Measurements from ENCODE around the gene ALDH1A1. TPM values are rescaled to one million over a fixed set of nuclear protein-coding genes. Genes with fewer than 3 reads are reported as not detected.
"Not testable (repeated sequence)": the region's sequence is repeated elsewhere in the genome, so short reads cannot be mapped to it uniquely, and the experiment has no call there.

Gene ALDH1A1
- total and polyA plus RNA-seq, 2 donors = 33.2 to 67.9 TPM

GRCh38 chr9:72946318-72946717 lies 6.5 kb downstream of the ALDH1A1 start:
- WGBS = 82% methylated on average over 3 of the region's 3 CpGs
- no peaks in the 10 kb centered on the region for H3K4me1 ChIP-seq (ENCODE audit: insufficient read depth)

GRCh38 chr9:72945391-72945790 lies 7.5 kb downstream of the ALDH1A1 start:
- H3K4me1 ChIP-seq (ENCODE audit: insufficient read depth) = no peaks in the 10 kb centered on the region
- H3K36me3 ChIP-seq (ENCODE audit: insufficient read depth) = no peaks in the 10 kb centered on the region
- no peak for DNase-seq (ENCODE audit: extremely low spot score)
- 76% methylated on average over 3 of the region's 3 CpGs for WGBS
- H3K4me3 ChIP-seq (ENCODE audit: low read depth, low read length) = no peak overlapping the region
- no peak overlapping the region for H3K27ac ChIP-seq (ENCODE audit: low read depth)

More at GRCh38 chr9:72946318-72946717, 6.5 kb downstream of the ALDH1A1 start:
- Histone ChIP-seq H3K27ac (ENCODE audit: low read depth) (no peak overlapping the region), H3K36me3 (ENCODE audit: insufficient read depth) (no peaks in the 10 kb centered on the region), H3K4me3 (ENCODE audit: low read depth, low read length) (no peak overlapping the region)
- DNase-seq (ENCODE audit: extremely low spot score) = no peak

DNA sequence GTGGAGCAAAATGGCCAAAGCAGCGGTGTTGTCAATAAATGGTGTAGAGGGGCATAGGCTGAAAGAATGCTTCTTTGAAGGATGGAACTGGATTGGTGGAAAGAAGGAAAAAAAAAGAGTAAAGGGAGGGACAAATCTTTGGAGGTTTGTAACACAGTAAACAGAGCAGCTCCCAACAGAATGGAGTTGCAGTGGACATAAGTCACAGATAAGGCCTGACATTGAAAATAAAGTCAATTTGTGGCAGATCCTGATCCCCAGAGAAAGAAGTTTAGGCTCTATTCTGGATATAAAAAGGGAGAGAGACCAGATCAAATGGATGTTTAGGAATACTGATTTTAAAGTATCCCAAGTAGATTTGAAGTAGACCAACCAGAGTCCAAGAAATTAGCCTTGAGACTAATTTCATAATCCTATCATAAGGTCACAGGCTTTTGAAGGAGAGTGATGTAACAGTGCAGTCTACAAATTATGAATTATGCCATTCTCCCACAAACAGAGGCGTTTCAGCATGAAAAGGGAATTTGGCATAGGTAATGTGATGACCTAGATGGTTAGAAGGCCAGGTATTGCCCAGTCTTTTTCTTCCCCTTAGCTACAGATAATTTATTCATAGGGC lies 8.9 kb downstream of the ALDH1A1 start:
- Histone ChIP-seq H3K27ac (ENCODE audit: low read depth) (no peak overlapping the region), H3K36me3 (ENCODE audit: insufficient read depth) (no peaks in the 10 kb centered on the region), H3K4me1 (ENCODE audit: insufficient read depth) (no peaks in the 10 kb centered on the region), H3K4me3 (ENCODE audit: low read depth, low read length) (no peak overlapping the region)
- 90% methylated on average over 2 of the region's 2 CpGs for WGBS
- DNase-seq (ENCODE audit: extremely low spot score) = no peak

DNA sequence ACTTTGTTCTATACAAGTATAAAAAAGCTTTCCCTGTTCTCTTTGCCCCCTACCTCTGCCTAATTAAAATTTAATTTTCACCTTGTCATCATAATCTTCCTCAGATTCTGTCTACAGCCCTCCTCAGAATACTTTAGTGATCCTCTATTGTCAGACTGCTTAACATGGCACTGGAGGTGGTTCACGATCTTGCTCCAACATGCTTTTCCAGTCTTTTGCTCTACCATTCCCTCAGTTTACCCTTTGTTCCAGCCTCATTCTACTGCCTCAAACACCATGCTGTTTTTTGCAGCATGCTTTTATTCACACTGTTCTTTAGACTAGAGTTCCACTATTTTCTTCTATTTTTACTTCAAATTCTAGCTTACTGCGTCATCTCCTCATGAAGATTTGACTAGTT lies 10.4 kb downstream of the ALDH1A1 start:
- H3K4me1 ChIP-seq (ENCODE audit: insufficient read depth) = no peaks in the 10 kb centered on the region
- no peak overlapping the region for H3K4me3 ChIP-seq (ENCODE audit: low read depth, low read length)
- 92% methylated on average over 2 of the region's 2 CpGs for WGBS
- H3K27ac ChIP-seq (ENCODE audit: low read depth) = no peak overlapping the region
- DNase-seq (ENCODE audit: extremely low spot score) = no peak
- no peaks in the 10 kb centered on the region for H3K36me3 ChIP-seq (ENCODE audit: insufficient read depth)

- H3K27ac ChIP-seq (ENCODE audit: low read depth); DNase-seq (ENCODE audit: extremely low spot score); H3K4me1 ChIP-seq (ENCODE audit: insufficient read depth); H3K4me3 ChIP-seq (ENCODE audit: low read depth, low read length); H3K36me3 ChIP-seq (ENCODE audit: insufficient read depth): not testable (repeated sequence)
- 97% methylated on average over 6 of the region's 6 CpGs for WGBS
Observed at GRCh38 chr9:72939581-72939980, 13.3 kb downstream of the ALDH1A1 start.

GRCh38 chr9:72937545-72937944 lies 15.3 kb downstream of the ALDH1A1 start:
- no peak overlapping the region for H3K4me3 ChIP-seq (ENCODE audit: low read depth, low read length)
- no peak for DNase-seq (ENCODE audit: extremely low spot score)
- H3K36me3 ChIP-seq (ENCODE audit: insufficient read depth) = no peaks in the 10 kb centered on the region
- H3K4me1 ChIP-seq (ENCODE audit: insufficient read depth) = no peaks in the 10 kb centered on the region
- H3K27ac ChIP-seq (ENCODE audit: low read depth) = no peak overlapping the region
- WGBS = 89% methylated on average over 4 of the region's 4 CpGs

GRCh38 chr9:72936679-72937078 lies 16.2 kb downstream of the ALDH1A1 start:
- DNase-seq (ENCODE audit: extremely low spot score) = no peak
- Histone ChIP-seq H3K36me3 (ENCODE audit: insufficient read depth) (no peaks in the 10 kb centered on the region), H3K27ac (ENCODE audit: low read depth) (no peak overlapping the region), H3K4me3 (ENCODE audit: low read depth, low read length) (no peak overlapping the region), H3K4me1 (ENCODE audit: insufficient read depth) (no peaks in the 10 kb centered on the region)
- WGBS = 82% methylated on average over 2 of the region's 2 CpGs

DNA sequence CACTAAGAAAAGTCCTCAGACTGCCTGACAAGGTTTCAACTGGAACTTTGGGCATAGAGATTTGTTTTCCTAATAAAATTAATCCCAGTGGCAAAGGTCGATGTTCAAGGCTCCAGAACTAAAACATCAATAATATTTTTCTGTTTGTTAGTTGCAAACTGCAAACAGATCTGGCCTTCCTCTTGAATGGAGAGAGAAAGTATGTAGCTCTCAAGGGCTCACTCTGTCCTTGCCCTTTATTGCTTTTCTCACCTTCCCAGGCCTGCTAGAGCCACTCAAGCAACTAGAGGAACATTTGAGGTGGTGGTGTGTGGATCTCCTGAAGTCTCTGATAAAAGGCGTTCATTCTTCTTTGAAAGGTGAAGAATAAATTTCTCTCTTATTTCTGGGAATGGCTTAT lies 16.6 kb downstream of the ALDH1A1 start:
- WGBS = 80% methylated on average over 2 of the region's 2 CpGs
- no peaks in the 10 kb centered on the region for H3K36me3 ChIP-seq (ENCODE audit: insufficient read depth)
- H3K27ac ChIP-seq (ENCODE audit: low read depth) = no peak overlapping the region
- no peak for DNase-seq (ENCODE audit: extremely low spot score)
- no peak overlapping the region for H3K4me3 ChIP-seq (ENCODE audit: low read depth, low read length)
- no peaks in the 10 kb centered on the region for H3K4me1 ChIP-seq (ENCODE audit: insufficient read depth)

GRCh38 chr9:72935595-72935994 lies 17.3 kb downstream of the ALDH1A1 start:
- no peaks in the 10 kb centered on the region for H3K4me1 ChIP-seq (ENCODE audit: insufficient read depth)
- 88% methylated on average over 4 of the region's 4 CpGs for WGBS
- no peak for DNase-seq (ENCODE audit: extremely low spot score)
- H3K4me3 ChIP-seq (ENCODE audit: low read depth, low read length) = no peak overlapping the region
- no peaks in the 10 kb centered on the region for H3K36me3 ChIP-seq (ENCODE audit: insufficient read depth)
- H3K27ac ChIP-seq (ENCODE audit: low read depth) = no peak overlapping the region

DNA sequence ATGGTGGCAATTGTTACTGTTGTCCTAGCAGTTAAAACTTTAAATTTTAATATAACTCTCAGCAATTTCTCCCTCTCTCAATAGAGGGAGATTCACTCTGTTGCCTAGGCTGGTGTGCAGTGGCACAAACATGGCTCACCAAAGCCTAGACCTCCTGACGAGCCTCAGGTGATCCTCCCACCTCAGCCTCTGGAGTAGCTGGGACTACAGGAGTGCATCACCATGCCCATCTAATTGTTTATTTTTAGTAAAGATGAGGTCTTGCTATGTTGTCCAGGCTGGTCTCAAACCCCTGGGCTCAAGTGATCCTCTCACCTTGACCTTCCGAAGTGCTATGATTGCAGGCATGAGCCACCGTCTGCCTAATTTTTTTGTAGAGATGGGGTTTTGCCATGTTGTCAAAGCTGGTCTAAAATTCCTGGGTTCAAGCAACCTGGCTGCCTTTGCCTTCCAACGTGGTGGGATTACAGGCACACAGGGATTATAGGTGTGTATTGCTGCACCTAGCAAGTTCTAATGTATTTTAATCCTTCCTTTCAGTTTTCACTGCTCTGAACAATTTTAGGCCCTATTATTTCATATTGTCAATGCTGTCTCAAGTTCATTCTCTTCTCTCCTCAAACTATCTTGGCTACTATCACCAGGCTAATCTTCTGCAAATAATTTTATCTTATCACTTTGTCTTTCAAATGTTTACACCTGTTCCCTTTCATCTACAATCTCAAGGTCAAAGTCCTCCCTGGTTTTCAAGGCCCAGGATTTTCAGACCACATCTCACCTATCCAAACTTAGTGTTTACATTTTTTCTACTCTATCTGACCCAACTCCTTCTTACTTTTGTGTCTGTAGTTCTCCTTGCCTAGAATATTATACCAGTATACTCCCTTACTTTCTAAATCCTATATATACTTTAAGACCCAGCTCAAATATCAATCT lies 18.9 kb downstream of the ALDH1A1 start:
- Histone ChIP-seq H3K27ac (ENCODE audit: low read depth) (no peak overlapping the region), H3K36me3 (ENCODE audit: insufficient read depth) (no peaks in the 10 kb centered on the region), H3K4me3 (ENCODE audit: low read depth, low read length) (no peak overlapping the region), H3K4me1 (ENCODE audit: insufficient read depth) (no peaks in the 10 kb centered on the region)
- no peak for DNase-seq (ENCODE audit: extremely low spot score)
- 93% methylated on average over 4 of the region's 4 CpGs for WGBS

DNA sequence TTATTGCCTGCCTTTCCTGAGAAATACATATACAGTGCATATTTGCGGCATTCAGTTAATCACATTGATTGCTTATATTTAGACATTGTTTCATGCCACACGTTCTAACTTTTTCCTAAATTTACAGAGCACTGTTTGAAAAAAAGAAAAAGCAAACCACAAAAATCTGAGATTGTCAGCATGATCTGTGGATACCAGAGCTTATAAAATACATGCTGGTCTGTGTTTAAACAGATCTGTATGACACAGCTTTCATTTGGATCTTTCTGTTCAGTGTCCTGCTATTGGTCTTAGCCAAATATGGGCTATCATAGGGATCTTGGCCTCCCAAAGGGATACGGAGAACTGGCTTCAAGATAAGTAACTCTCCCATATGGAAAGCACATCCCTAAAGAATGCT lies 20.2 kb downstream of the ALDH1A1 start:
- no peaks in the 10 kb centered on the region for H3K36me3 ChIP-seq (ENCODE audit: insufficient read depth)
- 38% methylated on average over 3 of the region's 3 CpGs for WGBS
- H3K4me1 ChIP-seq (ENCODE audit: insufficient read depth) = no peaks in the 10 kb centered on the region
- no peak for DNase-seq (ENCODE audit: extremely low spot score)
- no peak overlapping the region for H3K27ac ChIP-seq (ENCODE audit: low read depth)
- H3K4me3 ChIP-seq (ENCODE audit: low read depth, low read length) = no peak overlapping the region

GRCh38 chr9:72931897-72932296 lies 21.0 kb downstream of the ALDH1A1 start:
- no peaks in the 10 kb centered on the region for H3K36me3 ChIP-seq (ENCODE audit: insufficient read depth)
- H3K27ac ChIP-seq (ENCODE audit: low read depth) = no peak overlapping the region
- H3K4me3 ChIP-seq (ENCODE audit: low read depth, low read length) = no peak overlapping the region
- no peaks in the 10 kb centered on the region for H3K4me1 ChIP-seq (ENCODE audit: insufficient read depth)
- no peak for DNase-seq (ENCODE audit: extremely low spot score)

DNA sequence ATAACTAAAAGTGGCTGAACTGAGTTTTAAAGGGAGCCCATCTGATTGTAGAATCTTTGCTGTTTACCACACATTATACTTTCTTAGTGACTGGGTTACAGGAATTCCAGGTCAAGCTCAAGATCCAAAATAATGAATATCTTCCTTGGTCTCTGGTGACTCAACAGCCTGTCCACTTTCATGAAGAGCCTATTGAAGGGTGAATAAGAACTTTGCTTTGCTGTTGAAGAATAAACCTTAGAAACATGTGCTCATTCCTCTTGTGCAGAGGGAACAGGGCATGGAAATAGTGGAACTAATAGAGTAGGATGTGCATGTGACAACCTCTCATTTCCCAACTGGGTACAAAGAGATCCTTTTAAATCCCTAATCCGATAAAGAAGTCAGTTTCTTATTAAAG lies 21.4 kb downstream of the ALDH1A1 start:
- Histone ChIP-seq H3K4me1 (ENCODE audit: insufficient read depth) (no peaks in the 10 kb centered on the region), H3K4me3 (ENCODE audit: low read depth, low read length) (no peak overlapping the region), H3K36me3 (ENCODE audit: insufficient read depth) (no peaks in the 10 kb centered on the region), H3K27ac (ENCODE audit: low read depth) (no peak overlapping the region)
- DNase-seq (ENCODE audit: extremely low spot score) = no peak
- 81% methylated on average over 1 of the region's 1 CpG for WGBS

- no peak for DNase-seq (ENCODE audit: extremely low spot score)
- Histone ChIP-seq H3K36me3 (ENCODE audit: insufficient read depth) (no peaks in the 10 kb centered on the region), H3K4me1 (ENCODE audit: insufficient read depth) (no peaks in the 10 kb centered on the region), H3K27ac (ENCODE audit: low read depth) (no peak overlapping the region), H3K4me3 (ENCODE audit: low read depth, low read length) (no peak overlapping the region)
- WGBS = 95% methylated on average over 10 of the region's 10 CpGs
Observed at GRCh38 chr9:72930828-72931227, 22.0 kb downstream of the ALDH1A1 start.
